ES-I3 (cell line): Measurements from ENCODE around the gene HELQ.

ENCODE experiments used
- H3K36me3 ChIP-seq: 2 replicates; pipeline ENCODE4 v1.6.1; 2013; ENCODE audit warnings: mild to moderate bottlenecking, low read length, control low read depth, moderate library complexity; ENCODE audit not compliant: insufficient read depth
- H3K4me1 ChIP-seq: 2 replicates; pipeline ENCODE4 v1.6.1; 2013; ENCODE audit warnings: mild to moderate bottlenecking, control low read depth, low read length; ENCODE audit not compliant: insufficient read depth
- H3K9ac ChIP-seq: 2 replicates; pipeline ENCODE4 v1.6.1; 2013; ENCODE audit warnings: low read depth, mild to moderate bottlenecking, low read length, moderate library complexity
- H3K9me3 ChIP-seq: 2 replicates; pipeline ENCODE4 v1.6.1; 2013; ENCODE audit warnings: mild to moderate bottlenecking, low read length, moderate library complexity; ENCODE audit not compliant: control insufficient read depth, insufficient read depth

Gene HELQ

GRCh38 chr4:83473966-83474365, 18.3 kb upstream of the HELQ start:
- H3K9me3 ChIP-seq: no peaks in the 10 kb centered on the region
- no peaks in the 10 kb centered on the region for H3K4me1 ChIP-seq
- 0 out of 2 replicates have a peak, but pooled peaks cover 5% of the 10 kb centered on the region for H3K36me3 ChIP-seq
- no peak overlapping the region for H3K9ac ChIP-seq

- 0 out of 2 replicates have a peak, but pooled peaks cover 10% of the 10 kb centered on the region for H3K36me3 ChIP-seq
- no peaks in the 10 kb centered on the region for H3K4me1 ChIP-seq
- H3K9me3 ChIP-seq: no peaks in the 10 kb centered on the region
- H3K9ac ChIP-seq: no peak overlapping the region
Measured at GRCh38 chr4:83473423-83473822, 17.8 kb upstream of the HELQ start.

GRCh38 chr4:83456184-83456501, 520 bp upstream of the HELQ start:
- Histone ChIP-seq H3K36me3 (peaks cover 9% of the 10 kb centered on the region; the same call in 1 of the 2 replicates), H3K9ac (peak overlapping the region; percentile 86), H3K4me1 (no peaks in the 10 kb centered on the region), H3K9me3 (no peaks in the 10 kb centered on the region)

- H3K9ac ChIP-seq: peak overlapping the region; percentile 86
- 0 out of 2 replicates have a peak, but pooled peaks cover 9% of the 10 kb centered on the region for H3K36me3 ChIP-seq
- no peaks in the 10 kb centered on the region for H3K9me3 ChIP-seq
- no peaks in the 10 kb centered on the region for H3K4me1 ChIP-seq
Measured at GRCh38 chr4:83454686-83455085, 937 bp downstream of the HELQ start.

GRCh38 chr4:83449009-83449408, 6.6 kb downstream of the HELQ start:
- Histone ChIP-seq H3K9me3 (no peaks in the 10 kb centered on the region), H3K36me3 (0 out of 2 replicates have a peak, but pooled peaks cover 6% of the 10 kb centered on the region), H3K4me1 (no peaks in the 10 kb centered on the region), H3K9ac (no peak overlapping the region)

GRCh38 chr4:83440899-83441298, 14.7 kb downstream of the HELQ start:
- Histone ChIP-seq H3K9ac (no peak overlapping the region), H3K9me3 (no peaks in the 10 kb centered on the region), H3K36me3 (no peaks in the 10 kb centered on the region; the same call in 1 of the 2 replicates), H3K4me1 (no peaks in the 10 kb centered on the region)

- no peaks in the 10 kb centered on the region for H3K4me1 ChIP-seq
- no peaks in the 10 kb centered on the region; the same call in 1 of the 2 replicates for H3K36me3 ChIP-seq
- no peak overlapping the region for H3K9ac ChIP-seq
- H3K9me3 ChIP-seq: no peaks in the 10 kb centered on the region
Measured at GRCh38 chr4:83440148-83440814, 15.3 kb downstream of the HELQ start.

- no peaks in the 10 kb centered on the region for H3K4me1 ChIP-seq
- no peaks in the 10 kb centered on the region for H3K9me3 ChIP-seq
- H3K36me3 ChIP-seq: no peaks in the 10 kb centered on the region; the same call in 1 of the 2 replicates
- no peak overlapping the region for H3K9ac ChIP-seq
Measured at GRCh38 chr4:83438719-83439118, 16.9 kb downstream of the HELQ start.

- Histone ChIP-seq H3K4me1 (no peaks in the 10 kb centered on the region), H3K36me3 (no peaks in the 10 kb centered on the region; the same call in 1 of the 2 replicates)
Measured at GRCh38 chr4:83436680-83437079, 18.9 kb downstream of the HELQ start.

GRCh38 chr4:83431200-83431599, 24.4 kb downstream of the HELQ start:
- H3K36me3 ChIP-seq: no peaks in the 10 kb centered on the region
- H3K4me1 ChIP-seq: no peaks in the 10 kb centered on the region
- H3K9ac ChIP-seq: no peak overlapping the region
- no peaks in the 10 kb centered on the region for H3K9me3 ChIP-seq

More at GRCh38 chr4:83436680-83437079, 18.9 kb downstream of the HELQ start:
- Histone ChIP-seq H3K9me3 (no peaks in the 10 kb centered on the region), H3K9ac (no peak overlapping the region)

GRCh38 chr4:83418211-83418610, 37.4 kb downstream of the HELQ start:
- no peak overlapping the region for H3K9ac ChIP-seq
- H3K9me3 ChIP-seq: no peaks in the 10 kb centered on the region
- H3K4me1 ChIP-seq: no peaks in the 10 kb centered on the region
- H3K36me3 ChIP-seq: no peaks in the 10 kb centered on the region; the same call in 1 of the 2 replicates

GRCh38 chr4:83417566-83417965, 38.1 kb downstream of the HELQ start:
- Histone ChIP-seq H3K9me3 (no peaks in the 10 kb centered on the region), H3K36me3 (no peaks in the 10 kb centered on the region; the same call in 1 of the 2 replicates), H3K4me1 (no peaks in the 10 kb centered on the region), H3K9ac (no peak overlapping the region)

- no peaks in the 10 kb centered on the region; the same call in 1 of the 2 replicates for H3K36me3 ChIP-seq
- H3K4me1 ChIP-seq: no peaks in the 10 kb centered on the region
- H3K9ac ChIP-seq: no peak overlapping the region
- H3K9me3 ChIP-seq: no peaks in the 10 kb centered on the region
Measured at GRCh38 chr4:83413676-83414075, 41.9 kb downstream of the HELQ start.

GRCh38 chr4:83408908-83409307, 46.7 kb downstream of the HELQ start:
- no peaks in the 10 kb centered on the region for H3K4me1 ChIP-seq
- no peak overlapping the region for H3K9ac ChIP-seq
- no peaks in the 10 kb centered on the region for H3K9me3 ChIP-seq
- no peaks in the 10 kb centered on the region for H3K36me3 ChIP-seq
